Measurements from ENCODE around the gene MARCKS.

DNA sequence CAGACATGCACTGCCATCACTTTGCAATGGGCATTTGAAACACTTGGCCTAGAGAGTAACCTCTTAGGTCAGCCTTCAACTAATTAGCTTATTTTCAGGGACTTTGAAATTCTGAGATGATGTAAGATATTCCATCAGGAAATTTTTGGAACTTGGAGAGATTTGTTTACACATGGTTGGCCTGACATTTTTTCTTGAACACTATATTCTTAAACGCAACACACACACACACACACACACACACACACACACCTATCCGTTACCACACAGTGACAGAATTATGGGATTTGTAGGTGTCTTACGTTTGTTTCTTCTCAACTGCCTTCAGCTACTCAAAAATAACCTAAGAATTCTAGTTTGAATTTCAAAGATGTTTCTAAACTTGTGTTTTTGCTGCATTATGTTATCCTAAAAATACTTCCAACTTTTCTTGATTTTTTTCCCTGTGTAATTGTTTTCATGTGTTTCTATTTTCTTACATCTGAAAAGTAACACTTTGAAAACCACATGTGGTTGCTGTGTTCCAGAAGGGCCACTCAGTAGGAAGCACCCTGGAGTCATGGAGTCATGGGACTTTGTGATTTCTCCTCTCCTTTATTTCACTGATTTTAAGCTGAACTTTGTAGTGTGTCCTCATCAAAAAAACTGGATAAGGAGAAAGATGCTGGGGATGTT lies 31.9 kb downstream of the MARCKS start:
- TF ChIP-seq POLR2A (IDR thresholded peaks at IDR 0.05; ENCODE audit: low read depth, low read length), result no peak
- no peak for TF ChIP-seq EZH2 (IDR thresholded peaks at IDR 0.05; ENCODE audit: borderline replicate concordance, low read depth, low read length, severe bottlenecking)
- TF ChIP-seq, protein P1, sequence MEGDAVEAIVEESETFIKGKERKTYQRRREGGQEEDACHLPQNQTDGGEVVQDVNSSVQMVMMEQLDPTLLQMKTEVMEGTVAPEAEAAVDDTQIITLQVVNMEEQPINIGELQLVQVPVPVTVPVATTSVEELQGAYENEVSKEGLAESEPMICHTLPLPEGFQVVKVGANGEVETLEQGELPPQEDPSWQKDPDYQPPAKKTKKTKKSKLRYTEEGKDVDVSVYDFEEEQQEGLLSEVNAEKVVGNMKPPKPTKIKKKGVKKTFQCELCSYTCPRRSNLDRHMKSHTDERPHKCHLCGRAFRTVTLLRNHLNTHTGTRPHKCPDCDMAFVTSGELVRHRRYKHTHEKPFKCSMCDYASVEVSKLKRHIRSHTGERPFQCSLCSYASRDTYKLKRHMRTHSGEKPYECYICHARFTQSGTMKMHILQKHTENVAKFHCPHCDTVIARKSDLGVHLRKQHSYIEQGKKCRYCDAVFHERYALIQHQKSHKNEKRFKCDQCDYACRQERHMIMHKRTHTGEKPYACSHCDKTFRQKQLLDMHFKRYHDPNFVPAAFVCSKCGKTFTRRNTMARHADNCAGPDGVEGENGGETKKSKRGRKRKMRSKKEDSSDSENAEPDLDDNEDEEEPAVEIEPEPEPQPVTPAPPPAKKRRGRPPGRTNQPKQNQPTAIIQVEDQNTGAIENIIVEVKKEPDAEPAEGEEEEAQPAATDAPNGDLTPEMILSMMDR (IDR thresholded peaks at IDR 0.05; ENCODE audit: extremely low read depth in 1 of 2, insufficient read depth in 1 of 2, low read depth in 1 of 2, low read length in 2 of 2), result no peak
- no peak for TF ChIP-seq POLR2AphosphoS5 (IDR thresholded peaks at IDR 0.05; ENCODE audit: insufficient read depth, low read depth, low read length)
- no peak for TF ChIP-seq MYC (IDR thresholded peaks at IDR 0.05; ENCODE audit: low read depth, low read length)
- no peak for TF ChIP-seq FOS (IDR thresholded peaks at IDR 0.05; ENCODE audit: borderline replicate concordance, insufficient read depth, low read length)
- TF ChIP-seq, protein P2, sequence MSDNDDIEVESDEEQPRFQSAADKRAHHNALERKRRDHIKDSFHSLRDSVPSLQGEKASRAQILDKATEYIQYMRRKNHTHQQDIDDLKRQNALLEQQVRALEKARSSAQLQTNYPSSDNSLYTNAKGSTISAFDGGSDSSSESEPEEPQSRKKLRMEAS (IDR thresholded peaks at IDR 0.05; ENCODE audit: insufficient read depth, insufficient read length), result no peak
- no peak for TF ChIP-seq JUN (IDR thresholded peaks at IDR 0.05; ENCODE audit: borderline replicate concordance, insufficient read depth, insufficient read length, low read depth)
- TF ChIP-seq GATA2 (IDR thresholded peaks at IDR 0.05; ENCODE audit: insufficient read depth, insufficient read length, low read depth, low read length), result no peak

All from endothelial cell of umbilical vein (primary cell).